Dedifferentiated amniotic fluid mesenchymal stem cell (primary cell): ENCODE measurements around the gene IGF2R.
"Not testable (repeated sequence)": the region's sequence is repeated elsewhere in the genome, so short reads cannot be mapped to it uniquely, and the experiment has no call there.

ENCODE experiments used
- DNase-seq: peaks from one replicate; pipeline ENCODE4 v3.0.0-alpha.2; 2016; ENCODE audit errors: extremely low spot score

The IGF2R gene

GRCh38 chr6:160138839-160139419 is 170.0 kb downstream of the IGF2R start:
- DNase-seq = no peak

- peak; percentile 83 for DNase-seq
Measured at GRCh38 chr6:160139420-160139851, 170.6 kb downstream of the IGF2R start.

- not testable (repeated sequence) for DNase-seq
Measured at GRCh38 chr6:160140493-160140892, 171.6 kb downstream of the IGF2R start.

- DNase-seq = peak; percentile 66
Measured at GRCh38 chr6:160141001-160141726, 172.3 kb downstream of the IGF2R start.

GRCh38 chr6:160142115-160142715 is 173.3 kb downstream of the IGF2R start:
- no peak for DNase-seq

GRCh38 chr6:160146454-160147145 is 177.7 kb downstream of the IGF2R start:
- DNase-seq = no peak

GRCh38 chr6:160147146-160147536 is 178.3 kb downstream of the IGF2R start:
- DNase-seq = no peak

- DNase-seq = no peak
Measured at GRCh38 chr6:160154471-160154870, 185.6 kb downstream of the IGF2R start.

- DNase-seq = peak; percentile 63
Measured at GRCh38 chr6:160156842-160157241, 188.0 kb downstream of the IGF2R start.

GRCh38 chr6:160160450-160160849 is 191.6 kb downstream of the IGF2R start:
- no peak for DNase-seq
